HG02943 (cell line): ENCODE measurements around the gene DLST.

Source experiments
- ATAC-seq: cut with Tn5 transposase; IDR thresholded peaks from one replicate; pipeline ENCODE4 v1.9.1; 2021; ENCODE audit warnings: mild to moderate bottlenecking, low read depth, moderate library complexity; ENCODE audit not compliant: unreplicated experiment

Gene DLST

GRCh38 chr14:74891870-74892269 is 10.2 kb downstream of the DLST start:
- no peak for ATAC-seq

- no peak for ATAC-seq
These were observed 11.0 kb downstream of the DLST start for GRCh38 chr14:74892745-74893144.

- peak; percentile 55 for ATAC-seq
These were observed 11.9 kb downstream of the DLST start for GRCh38 chr14:74893614-74894091.

- ATAC-seq: no peak
These were observed 14.7 kb downstream of the DLST start for GRCh38 chr14:74896400-74896799.

- no peak for ATAC-seq
These were observed 15.9 kb downstream of the DLST start for GRCh38 chr14:74897642-74898041.

GRCh38 chr14:74898083-74898482 is 16.4 kb downstream of the DLST start:
- no peak for ATAC-seq

GRCh38 chr14:74898694-74899093 is 17.0 kb downstream of the DLST start:
- no peak for ATAC-seq

- ATAC-seq: no peak
These were observed 21.4 kb downstream of the DLST start for GRCh38 chr14:74902941-74903705.

GRCh38 chr14:74904635-74905503 is 23.2 kb downstream of the DLST start:
- no peak for ATAC-seq

- no peak for ATAC-seq
These were observed 24.0 kb downstream of the DLST start for GRCh38 chr14:74905595-74906142.

GRCh38 chr14:74906925-74907521 is 25.3 kb downstream of the DLST start:
- no peak for ATAC-seq

- ATAC-seq: no peak
These were observed 26.0 kb downstream of the DLST start for GRCh38 chr14:74907744-74908143.

GRCh38 chr14:74908861-74909341 is 27.2 kb downstream of the DLST start:
- no peak for ATAC-seq

GRCh38 chr14:74909501-74909900 is 27.8 kb downstream of the DLST start:
- ATAC-seq: no peak

GRCh38 chr14:74909911-74910310 is 28.2 kb downstream of the DLST start:
- ATAC-seq: no peak

- ATAC-seq: no peak
These were observed 28.8 kb downstream of the DLST start for GRCh38 chr14:74910556-74910955.

- ATAC-seq: no peak
These were observed 29.5 kb downstream of the DLST start for GRCh38 chr14:74911221-74911620.

GRCh38 chr14:74911704-74912103 is 30.0 kb downstream of the DLST start:
- ATAC-seq: no peak

- ATAC-seq: no peak
These were observed 30.4 kb downstream of the DLST start for GRCh38 chr14:74912111-74912510.

- ATAC-seq: no peak
These were observed 31.1 kb downstream of the DLST start for GRCh38 chr14:74912801-74913200.
